Astrocyte of the hippocampus (primary cell): ENCODE measurements around the gene ZNF615.
A peak's percentile ranks its signal among the peaks of the same experiment; 100 is the strongest.
"Not testable (repeated sequence)": the region's sequence is repeated elsewhere in the genome, so short reads cannot be mapped to it uniquely, and the experiment has no call there.

Experiments
- DNase-seq: peaks from one replicate; pipeline ENCODE4 v3.0.0; 2011; ENCODE audit warnings: low read depth, low spot score

The ZNF615 gene

DNA sequence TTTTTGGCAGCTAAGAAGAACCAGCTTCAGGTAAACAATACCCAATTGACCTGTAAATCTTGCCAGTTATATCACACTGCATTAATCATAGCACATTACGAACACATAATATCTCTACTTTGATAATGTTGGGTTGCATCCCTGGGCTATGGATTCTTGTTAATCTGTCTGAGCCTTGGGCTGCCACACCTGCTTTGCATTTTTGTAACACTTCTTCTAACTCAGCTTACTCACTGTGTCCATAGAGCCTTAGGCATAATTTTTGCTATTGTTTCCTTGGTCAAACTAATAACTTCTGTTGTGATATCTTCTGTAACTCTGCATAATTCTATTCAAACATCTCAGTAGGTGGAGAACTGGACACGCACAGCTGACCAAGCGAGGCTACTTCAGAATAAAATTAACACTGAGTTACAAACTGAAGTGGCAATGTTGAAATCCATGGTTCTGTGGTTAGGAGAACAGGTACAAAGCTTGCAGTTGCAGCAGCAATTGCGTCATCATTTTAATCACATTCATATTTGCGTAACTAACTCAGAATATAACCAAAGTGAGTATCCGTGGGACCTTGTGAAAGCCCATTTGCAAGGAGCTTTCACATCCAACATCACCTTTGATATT, 27.8 kb downstream of the ZNF615 start:
- DNase-seq, result no peak

DNA sequence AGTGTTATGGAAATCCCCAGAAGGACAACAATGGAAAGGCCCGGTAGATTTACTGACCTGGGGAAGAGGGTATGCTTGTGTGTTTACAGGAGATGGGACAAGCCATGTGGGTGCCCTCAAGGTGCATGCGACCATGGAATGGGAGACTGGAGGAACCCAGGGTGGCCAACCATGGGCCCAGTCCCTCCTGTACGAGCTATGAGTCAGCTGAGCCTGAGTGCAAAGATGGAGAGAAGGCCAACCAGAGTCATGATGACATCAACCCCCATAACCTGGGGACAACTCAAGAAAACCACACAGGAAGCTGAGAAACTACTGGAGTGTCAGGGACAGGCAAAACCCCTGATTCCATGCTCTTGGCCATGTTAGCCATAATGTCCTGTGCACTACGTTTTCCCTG, 29.1 kb downstream of the ZNF615 start:
- no peak for DNase-seq

DNA sequence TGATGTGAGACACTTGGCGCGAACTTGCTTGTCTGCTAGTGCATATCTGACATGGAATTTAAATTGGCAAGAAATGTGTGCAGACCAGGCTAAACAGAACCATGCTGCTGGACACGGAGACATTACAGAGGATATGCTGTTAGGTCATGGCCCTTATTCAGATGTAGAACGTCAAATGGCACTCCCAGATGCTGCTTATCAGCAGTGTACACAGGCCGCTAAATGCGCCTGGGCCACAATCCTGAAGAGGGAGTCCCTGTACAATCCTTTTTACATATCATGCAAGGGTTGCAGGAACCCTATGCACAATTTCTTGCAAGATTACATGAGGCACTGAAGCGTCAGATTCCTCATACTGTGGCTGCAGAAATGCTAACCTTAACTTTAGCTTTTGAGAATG, 30.7 kb downstream of the ZNF615 start:
- DNase-seq, result no peak

GRCh38 chr19:51976852-51977251, 31.2 kb downstream of the ZNF615 start:
- DNase-seq, result no peak

DNA sequence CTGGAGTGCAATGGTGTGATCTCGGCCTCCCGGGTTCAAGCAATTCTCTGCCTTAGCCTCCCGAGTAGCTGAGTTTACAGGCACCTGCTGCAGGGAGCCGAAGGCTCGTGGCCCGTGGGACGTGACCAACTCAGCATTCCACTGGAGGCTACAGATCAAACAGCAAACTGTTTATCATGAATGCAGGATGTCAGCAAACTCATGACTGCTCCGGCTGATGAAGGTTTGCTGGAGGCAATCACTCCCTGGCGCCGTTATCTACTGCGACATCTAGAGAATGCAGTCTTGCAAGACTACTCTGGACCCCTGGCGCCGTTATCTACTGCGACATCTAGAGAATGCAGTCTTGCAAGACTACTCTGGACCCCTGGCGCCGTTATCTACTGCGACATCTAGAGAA, 32.2 kb downstream of the ZNF615 start:
- not testable (repeated sequence) for DNase-seq

GRCh38 chr19:51971624-51972023, 36.4 kb downstream of the ZNF615 start:
- peak; percentile 32 for DNase-seq

DNA sequence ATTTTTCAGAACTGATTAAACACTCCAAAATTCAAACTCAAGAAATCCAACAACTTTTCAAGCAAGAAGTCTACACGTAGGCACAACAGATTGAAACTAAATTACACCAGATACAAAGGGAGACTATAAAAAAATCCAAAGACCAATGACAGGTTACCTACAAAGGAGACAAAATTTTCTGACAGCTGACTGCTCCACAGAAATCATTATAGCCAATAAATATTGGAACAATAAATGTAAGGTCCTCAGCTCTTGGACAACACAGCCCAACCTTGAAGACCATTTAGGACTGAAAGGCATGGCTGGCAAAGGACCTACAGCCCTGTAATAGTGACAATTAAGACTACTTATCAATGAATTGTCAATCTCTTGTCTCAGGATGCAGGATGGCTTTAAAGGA, 37.3 kb downstream of the ZNF615 start:
- no peak for DNase-seq

- no peak for DNase-seq
Measured at GRCh38 chr19:51965583-51965982, 42.4 kb downstream of the ZNF615 start.

GRCh38 chr19:51960621-51961233, 47.3 kb downstream of the ZNF615 start:
- not testable (repeated sequence) for DNase-seq

GRCh38 chr19:51959791-51960190, 48.2 kb downstream of the ZNF615 start:
- no peak for DNase-seq

DNA sequence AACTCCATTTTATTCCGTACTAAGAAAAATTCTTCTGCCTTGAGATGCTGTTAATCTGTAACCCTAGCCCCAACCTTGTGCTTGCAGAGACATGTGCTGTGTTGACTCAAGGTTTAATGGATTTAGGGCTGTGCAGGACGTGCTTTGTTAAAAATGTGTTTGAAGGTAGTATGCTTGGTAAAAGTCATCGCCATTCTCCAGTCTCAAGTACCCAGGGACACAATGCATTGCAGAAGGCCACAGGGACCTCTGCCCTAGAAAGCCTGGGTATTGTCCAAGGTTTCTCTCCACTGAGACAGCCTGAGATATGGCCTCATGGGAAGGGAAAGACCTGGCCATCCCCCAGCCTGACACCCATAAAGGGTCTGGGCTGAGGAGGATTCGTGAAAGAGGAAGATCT, 50.2 kb downstream of the ZNF615 start:
- not testable (repeated sequence) for DNase-seq

DNA sequence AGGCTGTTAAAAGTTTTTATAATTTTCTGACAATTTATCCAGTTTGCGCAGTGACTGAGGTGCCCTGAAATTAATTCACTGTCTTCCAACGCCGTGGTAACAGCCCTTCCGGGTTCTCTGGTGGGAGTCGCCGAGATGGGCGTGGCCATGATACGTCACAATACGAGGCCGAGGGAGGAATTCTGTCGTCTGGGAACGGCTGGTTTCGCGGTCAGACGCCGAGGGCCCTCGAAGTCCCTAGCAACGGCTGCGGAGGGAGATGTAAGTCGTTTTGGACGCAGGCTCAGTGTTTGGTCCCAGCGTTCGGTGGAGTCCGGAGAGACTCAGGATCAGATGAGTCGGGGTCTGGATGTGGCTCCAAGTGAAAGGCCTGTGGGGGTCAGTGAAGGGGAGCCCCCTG, 59.0 kb downstream of the ZNF615 start:
- DNase-seq, result peak; percentile 40

- no peak for DNase-seq
Measured at GRCh38 chr19:51946602-51947001, 61.4 kb downstream of the ZNF615 start.

- DNase-seq, result no peak
Measured at GRCh38 chr19:51944798-51945552, 63.0 kb downstream of the ZNF615 start.
